Measurements from ENCODE around the gene CBLN1. TPM values are rescaled to one million over a fixed set of nuclear protein-coding genes. Genes with fewer than 3 reads are reported as not detected.

The CBLN1 gene
- total RNA-seq, 4 donors from 2014 or later, result 0.16 to 0.18 TPM; not detected in 2

- DNase-seq, result no peak
- Histone ChIP-seq H3K9me3 (peaks cover 0 to 4% (median 0%) of the 10 kb centered on the region in 3 donors), H3K36me3 (no peaks in the 10 kb centered on the region), H3K27ac (no peak overlapping the region), H3K4me3 (no peak overlapping the region), H3K27me3 (no peaks in the 10 kb centered on the region), H3K4me1 (no peaks in the 10 kb centered on the region)
- no peak for ATAC-seq
- intact Hi-C loops (cut with DNase I; ENCODE audit: low total_unique reads), result no loop called here
- in situ Hi-C loops (cut with MboI; ENCODE audit: low sequenced_read_pairs in 4 of 4), result no loop called here
- TF ChIP-seq POLR2A (IDR thresholded peaks at IDR 0.05), result no peak
- TF ChIP-seq, protein P1, sequence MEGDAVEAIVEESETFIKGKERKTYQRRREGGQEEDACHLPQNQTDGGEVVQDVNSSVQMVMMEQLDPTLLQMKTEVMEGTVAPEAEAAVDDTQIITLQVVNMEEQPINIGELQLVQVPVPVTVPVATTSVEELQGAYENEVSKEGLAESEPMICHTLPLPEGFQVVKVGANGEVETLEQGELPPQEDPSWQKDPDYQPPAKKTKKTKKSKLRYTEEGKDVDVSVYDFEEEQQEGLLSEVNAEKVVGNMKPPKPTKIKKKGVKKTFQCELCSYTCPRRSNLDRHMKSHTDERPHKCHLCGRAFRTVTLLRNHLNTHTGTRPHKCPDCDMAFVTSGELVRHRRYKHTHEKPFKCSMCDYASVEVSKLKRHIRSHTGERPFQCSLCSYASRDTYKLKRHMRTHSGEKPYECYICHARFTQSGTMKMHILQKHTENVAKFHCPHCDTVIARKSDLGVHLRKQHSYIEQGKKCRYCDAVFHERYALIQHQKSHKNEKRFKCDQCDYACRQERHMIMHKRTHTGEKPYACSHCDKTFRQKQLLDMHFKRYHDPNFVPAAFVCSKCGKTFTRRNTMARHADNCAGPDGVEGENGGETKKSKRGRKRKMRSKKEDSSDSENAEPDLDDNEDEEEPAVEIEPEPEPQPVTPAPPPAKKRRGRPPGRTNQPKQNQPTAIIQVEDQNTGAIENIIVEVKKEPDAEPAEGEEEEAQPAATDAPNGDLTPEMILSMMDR (IDR thresholded peaks at IDR 0.05 in 4 of 5, conservative IDR thresholded peaks at IDR 0.05 in 1 of 5), result no peak
These were observed 34.0 kb upstream of the CBLN1 start for GRCh38 chr16:49315602-49316001.

DNA sequence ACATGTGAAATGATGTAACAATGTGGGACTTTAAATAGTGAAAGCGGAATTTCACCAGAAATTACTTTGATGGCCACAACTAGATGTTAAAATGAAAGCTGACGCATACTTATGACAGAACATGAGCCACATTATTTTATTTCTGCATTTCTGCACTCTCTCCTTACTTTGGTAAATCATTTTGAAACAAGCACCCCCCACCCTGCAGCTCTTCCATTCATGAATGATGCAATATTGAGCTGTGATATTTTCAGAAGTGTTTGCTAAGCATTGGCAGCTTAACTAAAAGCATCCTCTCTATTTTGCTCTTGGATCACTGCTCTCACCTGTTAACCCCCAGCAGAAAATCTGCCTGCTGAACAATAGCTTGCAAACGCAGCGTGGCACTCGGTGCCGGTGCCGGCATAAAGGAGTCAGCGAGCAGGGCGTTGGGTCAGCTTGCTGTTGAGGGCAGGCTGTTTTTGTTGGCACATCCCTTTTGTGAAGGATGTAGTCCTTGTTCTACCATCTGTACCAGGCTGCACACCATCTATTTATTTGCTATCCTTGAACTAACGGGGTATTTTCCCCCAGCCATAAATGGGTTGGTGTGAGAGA is 30.8 kb upstream of the CBLN1 start:
- no peak overlapping the region for H3K27ac ChIP-seq
- in situ Hi-C loops (cut with MboI; ENCODE audit: low sequenced_read_pairs in 4 of 4), result no loop called here

GRCh38 chr16:49311823-49312222 is 30.2 kb upstream of the CBLN1 start:
- Histone ChIP-seq H3K36me3 (no peaks in the 10 kb centered on the region), H3K27ac (no peak overlapping the region), H3K9me3 (no peaks in the 10 kb centered on the region), H3K27me3 (no peaks in the 10 kb centered on the region), H3K4me3 (no peak overlapping the region), H3K4me1 (no peaks in the 10 kb centered on the region)
- intact Hi-C loops (cut with DNase I; ENCODE audit: low total_unique reads), result no loop called here
- ATAC-seq, result no peak
- in situ Hi-C loops (cut with MboI; ENCODE audit: low sequenced_read_pairs in 4 of 4), result no loop called here
- no peak for DNase-seq
- TF ChIP-seq, protein P1 (IDR thresholded peaks at IDR 0.05 in 4 of 5, conservative IDR thresholded peaks at IDR 0.05 in 1 of 5), result no peak
- TF ChIP-seq POLR2A (IDR thresholded peaks at IDR 0.05), result no peak

More for the DNA sequence above, 30.8 kb upstream of the CBLN1 start:
- H3K4me3 ChIP-seq, result no peak overlapping the region
- no peaks in the 10 kb centered on the region for H3K27me3 ChIP-seq
- no peaks in the 10 kb centered on the region for H3K9me3 ChIP-seq
- intact Hi-C loops (cut with DNase I; ENCODE audit: low total_unique reads), result no loop called here
- TF ChIP-seq POLR2A (IDR thresholded peaks at IDR 0.05), result no peak
- TF ChIP-seq, protein P1 (IDR thresholded peaks at IDR 0.05 in 4 of 5, conservative IDR thresholded peaks at IDR 0.05 in 1 of 5), result no peak
- ATAC-seq (no peak), DNase-seq (no peak)
- H3K36me3 ChIP-seq, result no peaks in the 10 kb centered on the region
- H3K4me1 ChIP-seq, result no peaks in the 10 kb centered on the region

GRCh38 chr16:49307176-49307575 is 25.5 kb upstream of the CBLN1 start:
- H3K4me3 ChIP-seq, result no peak overlapping the region
- in situ Hi-C loops (cut with MboI; ENCODE audit: low sequenced_read_pairs in 4 of 4) (no loop called here), intact Hi-C loops (cut with DNase I; ENCODE audit: low total_unique reads) (no loop called here)
- no peak for TF ChIP-seq POLR2A (IDR thresholded peaks at IDR 0.05)
- TF ChIP-seq, protein P1 (IDR thresholded peaks at IDR 0.05 in 4 of 5, conservative IDR thresholded peaks at IDR 0.05 in 1 of 5), result no peak
- ATAC-seq, result no peak
- no peak for DNase-seq
- H3K4me1 ChIP-seq, result no peaks in the 10 kb centered on the region
- peaks cover 0 to 4% (median 2%) of the 10 kb centered on the region in 3 donors for H3K27me3 ChIP-seq
- H3K36me3 ChIP-seq, result no peaks in the 10 kb centered on the region
- no peaks in the 10 kb centered on the region for H3K9me3 ChIP-seq
- no peak overlapping the region for H3K27ac ChIP-seq

DNA sequence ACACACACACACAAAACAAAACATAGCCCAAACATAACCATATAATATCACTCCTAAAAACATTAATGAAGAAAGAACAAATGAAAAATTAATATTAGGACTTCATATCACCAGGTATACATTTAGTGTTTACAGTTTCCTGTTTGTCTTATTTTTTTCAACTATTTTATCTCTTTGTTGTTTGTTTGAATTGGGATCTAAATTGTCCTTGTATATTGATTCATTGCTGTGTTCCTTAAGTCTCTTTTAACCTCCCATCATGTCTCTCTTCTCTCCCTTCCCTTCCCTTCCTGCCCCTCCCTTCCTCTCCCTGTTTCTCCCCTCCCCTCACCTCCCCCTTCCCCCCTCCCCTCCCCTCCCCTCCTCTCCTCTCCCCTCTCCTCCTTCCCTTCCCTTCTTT is 23.8 kb upstream of the CBLN1 start:
- in situ Hi-C loops (cut with MboI; ENCODE audit: low sequenced_read_pairs in 4 of 4) (no loop called here), intact Hi-C loops (cut with DNase I; ENCODE audit: low total_unique reads) (no loop called here)
- Histone ChIP-seq H3K4me1 (no peaks in the 10 kb centered on the region), H3K36me3 (no peaks in the 10 kb centered on the region), H3K27me3 (peaks cover 0 to 4% (median 2%) of the 10 kb centered on the region in 3 donors), H3K9me3 (no peaks in the 10 kb centered on the region), H3K27ac (no peak overlapping the region), H3K4me3 (no peak overlapping the region)
- DNase-seq (no peak), ATAC-seq (no peak)
- TF ChIP-seq POLR2A (IDR thresholded peaks at IDR 0.05), result no peak
- TF ChIP-seq, protein P1 (IDR thresholded peaks at IDR 0.05 in 4 of 5, conservative IDR thresholded peaks at IDR 0.05 in 1 of 5), result no peak
